Muscle layer of colon (tissue), 2 donors: ENCODE measurements around the gene ZNF280B.
"Not testable (repeated sequence)": the region's sequence is repeated elsewhere in the genome, so short reads cannot be mapped to it uniquely, and the experiment has no call there.

Experiments used
- H3K27ac ChIP-seq: one replicate; pipeline ENCODE4 v1.7.0; 2013; ENCODE audit warnings: low read depth, mild to moderate bottlenecking, low read length, moderate library complexity
- H3K27me3 ChIP-seq, 2 donors: one replicate each; pipeline ENCODE4 v1.7.0; 2013; ENCODE audit warnings: low read length in 2 of 2, mild to moderate bottlenecking in 2 of 2; ENCODE audit not compliant: insufficient read depth in 2 of 2, control insufficient read depth in 1 of 2
- H3K36me3 ChIP-seq: one replicate; pipeline ENCODE4 v1.7.0; 2013; ENCODE audit warnings: mild to moderate bottlenecking, low read length; ENCODE audit not compliant: insufficient read depth
- H3K4me1 ChIP-seq: one replicate; pipeline ENCODE4 v1.7.0; 2013; ENCODE audit warnings: mild to moderate bottlenecking, low read length; ENCODE audit not compliant: insufficient read depth
- H3K4me3 ChIP-seq, 2 donors: one replicate each; pipeline ENCODE4 v1.7.0; 2013; ENCODE audit warnings: low read length in 2 of 2, low read depth in 1 of 2, mild to moderate bottlenecking in 1 of 2, moderate library complexity in 1 of 2
- H3K9ac ChIP-seq: one replicate; pipeline ENCODE4 v1.7.0; 2013; ENCODE audit warnings: low read length
- H3K9me3 ChIP-seq: one replicate; pipeline ENCODE4 v1.7.0; 2013; ENCODE audit warnings: mild to moderate bottlenecking, low read length
- donor health status: abdominal sarcoma.
- donor health status: Adenocarcinoma of cecum.

ZNF280B gene

GRCh38 chr22:22441626-22442025, 66.9 kb downstream of the ZNF280B start:
- not testable (repeated sequence) for H3K4me1 ChIP-seq, H3K27ac ChIP-seq, H3K36me3 ChIP-seq, H3K4me3 ChIP-seq, H3K9me3 ChIP-seq, H3K27me3 ChIP-seq, H3K9ac ChIP-seq

- Histone ChIP-seq H3K27me3 (peaks cover 0 to 7% of the 10 kb centered on the region in 2 donors), H3K4me3 (no peak overlapping the region), H3K36me3 (no peaks in the 10 kb centered on the region), H3K9ac (no peak overlapping the region), H3K27ac (no peak overlapping the region), H3K9me3 (no peaks in the 10 kb centered on the region), H3K4me1 (no peaks in the 10 kb centered on the region)
Observed at GRCh38 chr22:22440188-22440587, 68.4 kb downstream of the ZNF280B start.
